DMS 273 treated with DMSO at 0.1 percent for 48 hours (cell line): ENCODE data around the gene CAMTA1.
"Not testable (repeated sequence)": the region's sequence is repeated elsewhere in the genome, so short reads cannot be mapped to it uniquely, and the experiment has no call there.

Experiments
- DNase-seq: peaks from one replicate; lab custom pipeline; 2025; lab: John Stamatoyannopoulos, UW

The CAMTA1 gene

DNA sequence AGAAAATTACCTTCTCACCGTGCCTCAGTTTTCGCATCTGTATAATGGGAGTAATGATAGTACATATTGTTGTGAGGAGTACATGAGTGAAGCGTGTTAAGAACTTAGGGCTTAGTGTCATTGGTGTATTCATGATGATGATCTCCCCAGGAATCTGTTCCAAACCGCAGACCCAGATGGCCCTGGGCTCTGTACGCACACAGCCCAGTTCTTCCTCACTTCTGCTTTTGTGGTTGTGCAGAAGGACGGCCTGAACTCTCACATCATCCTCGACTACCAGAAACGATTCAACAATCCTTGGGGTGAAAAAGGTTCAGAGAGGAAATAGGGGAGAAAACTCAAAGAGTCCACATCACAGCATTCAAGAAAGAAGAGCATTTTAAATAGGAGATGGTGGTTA lies 323.0 kb downstream of the CAMTA1 start:
- no peak for DNase-seq

DNA sequence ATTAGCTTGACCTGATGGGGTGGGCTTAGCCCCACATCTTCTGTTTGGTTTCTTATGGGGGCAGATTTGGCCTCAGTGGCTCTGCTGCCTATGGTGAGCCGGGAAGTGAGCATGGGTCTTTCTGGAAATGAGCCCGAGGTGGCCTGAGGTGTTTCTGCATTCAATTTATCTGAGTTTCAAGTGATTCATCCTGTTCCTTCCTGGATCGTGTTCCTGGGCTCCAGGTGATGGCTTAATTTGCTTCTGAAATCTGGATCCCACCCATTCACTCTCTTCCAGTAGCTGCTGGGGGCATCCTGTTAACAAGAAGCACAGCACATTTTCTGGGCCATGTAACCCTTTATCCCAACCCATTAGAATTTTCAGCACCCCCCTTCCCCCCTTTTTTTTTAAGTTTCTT lies 324.6 kb downstream of the CAMTA1 start:
- DNase-seq = no peak

DNA sequence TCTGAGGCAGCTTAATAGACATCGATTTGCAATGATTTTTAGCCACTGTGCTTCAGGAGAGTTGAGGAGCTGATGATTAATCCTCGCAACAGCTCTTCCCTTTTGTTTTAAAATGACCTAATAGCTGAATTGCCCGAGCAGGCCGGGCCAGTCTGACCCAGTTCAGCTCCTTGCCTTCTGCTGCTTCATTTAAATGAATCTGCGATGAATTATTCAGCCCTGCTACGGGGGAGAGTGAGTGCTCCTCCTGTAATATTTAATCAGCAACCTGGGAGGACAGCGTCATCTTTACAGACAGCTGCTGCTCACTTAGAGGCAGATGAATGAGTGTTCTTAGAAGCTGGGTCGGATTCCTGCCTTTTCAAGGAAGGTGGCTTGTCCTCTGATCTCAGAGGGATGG lies 325.1 kb downstream of the CAMTA1 start:
- DNase-seq = no peak

DNA sequence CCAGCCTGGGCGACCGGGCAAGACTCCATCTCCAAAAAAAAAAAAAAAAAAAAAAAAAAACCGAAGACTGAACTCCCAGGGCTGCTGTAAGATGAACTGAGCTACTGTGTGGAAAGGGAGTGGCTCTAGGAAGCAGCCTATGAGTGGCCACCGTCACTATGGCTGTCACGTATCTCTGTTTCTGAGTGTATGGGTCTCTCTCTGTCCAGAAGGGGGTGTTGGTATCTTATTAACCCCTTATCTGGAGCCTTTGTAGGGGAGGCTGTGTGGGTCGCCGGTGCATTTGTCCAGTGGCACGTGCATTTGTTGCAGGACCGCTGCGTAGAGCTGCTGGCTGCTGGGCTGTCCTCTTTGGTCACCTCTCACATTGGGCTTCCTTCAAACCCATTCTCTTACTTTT lies 326.6 kb downstream of the CAMTA1 start:
- no peak for DNase-seq

DNA sequence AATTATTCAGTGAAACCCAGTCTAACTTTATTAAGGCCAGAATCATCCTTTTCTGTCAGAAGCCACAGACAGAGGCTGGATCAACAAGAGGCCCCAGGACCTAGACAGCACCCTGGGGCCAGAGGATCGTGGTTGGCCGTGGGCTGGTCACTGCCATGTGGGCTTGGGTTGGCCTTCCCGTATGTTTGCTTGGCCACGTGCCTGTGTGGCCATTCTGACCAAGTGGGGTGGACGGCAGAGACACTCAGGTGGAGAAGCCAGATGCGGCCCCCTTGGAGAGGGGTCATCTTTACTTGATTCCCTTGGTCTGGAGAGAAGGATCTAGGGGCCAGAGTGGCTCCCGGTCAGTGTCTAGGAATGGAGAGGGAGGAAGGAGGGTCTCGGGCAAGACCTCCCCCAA lies 327.9 kb downstream of the CAMTA1 start:
- no peak for DNase-seq

DNA sequence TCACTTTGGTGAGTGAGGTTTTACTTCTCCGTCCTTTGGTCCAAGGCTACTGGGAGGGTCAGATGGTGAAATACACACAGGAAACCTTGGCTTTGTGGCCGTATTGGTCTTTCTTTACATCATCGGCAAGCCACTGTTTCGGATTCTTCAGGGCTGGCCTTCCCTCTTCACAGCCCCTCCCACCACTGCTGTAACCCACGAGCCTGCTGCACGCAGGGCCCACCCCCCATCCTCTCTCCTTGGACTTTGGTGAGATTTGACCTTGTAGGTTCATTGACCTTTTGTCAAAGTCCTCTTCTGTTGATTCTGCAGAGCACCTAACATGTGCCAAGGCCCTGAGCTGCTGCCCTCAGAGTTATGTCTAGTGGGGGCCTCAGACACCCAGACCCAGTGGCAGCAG lies 328.6 kb downstream of the CAMTA1 start:
- no peak for DNase-seq

DNA sequence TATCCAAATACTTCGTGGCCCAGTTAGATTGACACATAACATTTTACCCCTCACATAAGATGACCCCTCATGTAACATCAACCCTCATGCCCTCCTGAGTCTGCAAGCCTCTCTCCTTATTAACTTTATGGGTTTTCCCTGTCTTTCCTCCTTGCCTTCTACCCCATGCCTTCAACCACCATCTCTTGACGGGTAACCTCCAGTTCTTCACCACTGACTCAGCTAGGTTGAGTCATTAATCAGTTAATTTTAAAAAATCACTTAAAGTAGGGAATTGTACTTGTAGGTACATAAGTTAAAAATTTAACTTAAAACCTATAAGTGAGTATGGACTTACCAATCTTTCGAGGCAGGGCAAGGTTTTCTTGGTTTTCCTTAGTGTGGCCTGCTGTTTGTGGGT lies 330.7 kb downstream of the CAMTA1 start:
- DNase-seq = no peak

GRCh38 chr1:7117399-7118281 lies 332.4 kb downstream of the CAMTA1 start:
- DNase-seq = peak; percentile 65

DNA sequence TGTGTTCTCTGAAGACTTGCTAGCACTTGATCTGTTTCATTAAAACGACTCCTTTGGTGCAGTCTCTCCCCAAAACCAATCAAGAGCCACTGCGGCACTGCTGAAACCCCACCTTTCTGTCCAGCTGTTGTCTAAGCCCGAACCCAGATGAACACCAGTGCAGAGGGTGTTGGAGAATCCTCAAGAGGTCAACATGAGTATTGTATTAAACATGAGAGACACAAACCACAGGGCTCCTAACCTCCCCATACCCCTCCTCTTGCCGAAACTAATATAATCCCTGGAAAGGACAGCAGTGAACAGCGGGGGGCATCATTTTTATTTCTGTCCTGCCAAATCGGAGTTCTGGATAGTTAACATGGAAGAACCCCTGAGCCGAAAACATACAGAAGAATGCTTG lies 333.9 kb downstream of the CAMTA1 start:
- DNase-seq = no peak

DNA sequence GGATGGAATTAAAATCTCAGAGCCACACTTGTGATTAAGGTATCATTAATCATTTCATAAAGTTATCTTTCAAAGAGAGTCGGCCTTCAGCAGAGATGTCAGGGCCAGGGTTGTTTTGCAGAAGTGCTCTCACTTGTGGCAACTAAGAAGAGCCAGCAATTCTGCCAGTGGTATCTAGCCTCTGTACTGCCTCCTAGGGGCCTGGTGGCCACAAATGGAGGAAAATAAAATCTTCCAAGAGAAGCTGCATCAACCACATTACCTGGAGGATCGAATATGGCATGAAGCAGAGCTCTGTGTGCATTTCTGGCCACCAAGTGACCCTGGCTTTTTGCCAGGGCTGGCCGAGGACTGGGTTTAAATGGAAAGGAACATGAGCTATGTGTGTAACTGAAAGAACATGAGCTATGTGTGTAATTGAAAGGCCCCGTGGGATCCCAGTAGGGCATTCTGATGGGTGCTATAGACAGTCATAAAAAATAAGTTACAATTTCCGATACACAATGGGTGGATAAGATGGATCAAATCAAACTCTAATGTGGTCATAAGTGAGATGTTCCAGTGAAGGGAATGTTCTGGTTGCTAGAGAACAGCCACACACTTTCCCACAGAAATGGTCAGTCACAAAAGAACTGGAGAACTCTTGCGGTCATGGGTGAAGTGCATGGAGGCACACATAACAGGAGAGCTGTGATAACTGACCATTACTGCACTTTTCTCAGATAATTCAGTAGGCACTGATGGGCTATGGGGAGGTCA lies 335.8 kb downstream of the CAMTA1 start:
- DNase-seq = no peak

- DNase-seq = no peak
Measured at GRCh38 chr1:7121622-7121988, 336.4 kb downstream of the CAMTA1 start.

- no peak for DNase-seq
Measured at GRCh38 chr1:7127322-7128075, 342.2 kb downstream of the CAMTA1 start.

DNA sequence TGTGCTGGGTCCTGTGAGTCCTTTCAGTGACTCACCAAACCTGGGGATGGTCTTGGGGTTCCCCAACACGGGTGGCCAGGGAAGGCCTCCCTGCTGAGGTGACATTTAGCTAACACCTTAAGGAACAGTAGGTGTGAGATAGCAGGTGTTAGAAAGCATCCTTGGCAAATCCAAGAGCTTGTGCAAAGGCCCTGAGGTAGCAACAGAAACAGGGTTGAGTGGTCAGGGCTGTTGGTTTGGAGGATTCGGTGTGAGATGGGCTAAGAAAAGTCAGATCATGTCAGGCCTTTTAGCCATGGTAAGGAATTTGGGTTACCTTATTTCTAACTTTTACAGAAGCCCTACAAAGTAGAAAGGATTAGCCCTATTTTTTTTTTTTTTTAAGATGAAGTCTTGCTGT lies 343.0 kb downstream of the CAMTA1 start:
- DNase-seq = no peak

DNA sequence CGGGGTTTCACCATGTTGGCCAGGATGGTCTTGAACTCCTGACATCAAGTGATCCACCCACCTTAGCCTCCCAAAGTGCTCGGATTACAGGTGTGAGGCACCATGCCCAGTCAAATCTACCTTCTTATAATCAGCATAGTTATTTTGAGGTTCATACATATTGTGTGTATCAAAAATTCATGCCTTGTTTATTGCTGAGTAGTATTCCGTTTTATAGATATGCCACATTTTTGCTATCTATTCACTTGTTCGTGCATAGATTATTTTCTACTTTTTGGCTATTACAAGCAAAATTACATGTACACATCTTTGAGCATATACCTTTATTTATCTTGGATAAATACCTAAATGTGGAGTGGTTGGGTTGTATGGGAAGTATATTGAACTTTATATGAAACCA lies 344.9 kb downstream of the CAMTA1 start:
- DNase-seq = no peak

DNA sequence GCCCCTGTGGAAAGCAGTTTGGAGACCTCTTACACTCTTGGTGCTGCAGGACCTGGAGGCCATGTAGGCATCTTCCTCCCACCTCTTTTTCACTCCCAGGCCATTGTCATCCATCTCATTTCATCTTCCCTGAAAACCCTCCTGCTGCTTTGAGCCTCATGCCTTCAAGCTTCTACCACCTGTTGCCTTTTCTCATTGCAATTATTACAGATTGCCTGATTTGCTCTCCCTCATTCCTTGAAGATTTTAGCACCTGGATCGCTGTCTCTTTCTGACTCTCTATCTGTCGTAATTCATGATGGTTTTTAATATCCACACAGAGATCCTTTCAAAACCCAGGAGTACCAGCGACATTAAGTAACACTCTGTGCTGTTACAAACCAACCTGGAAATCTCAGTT lies 350.2 kb downstream of the CAMTA1 start:
- DNase-seq = no peak

DNA sequence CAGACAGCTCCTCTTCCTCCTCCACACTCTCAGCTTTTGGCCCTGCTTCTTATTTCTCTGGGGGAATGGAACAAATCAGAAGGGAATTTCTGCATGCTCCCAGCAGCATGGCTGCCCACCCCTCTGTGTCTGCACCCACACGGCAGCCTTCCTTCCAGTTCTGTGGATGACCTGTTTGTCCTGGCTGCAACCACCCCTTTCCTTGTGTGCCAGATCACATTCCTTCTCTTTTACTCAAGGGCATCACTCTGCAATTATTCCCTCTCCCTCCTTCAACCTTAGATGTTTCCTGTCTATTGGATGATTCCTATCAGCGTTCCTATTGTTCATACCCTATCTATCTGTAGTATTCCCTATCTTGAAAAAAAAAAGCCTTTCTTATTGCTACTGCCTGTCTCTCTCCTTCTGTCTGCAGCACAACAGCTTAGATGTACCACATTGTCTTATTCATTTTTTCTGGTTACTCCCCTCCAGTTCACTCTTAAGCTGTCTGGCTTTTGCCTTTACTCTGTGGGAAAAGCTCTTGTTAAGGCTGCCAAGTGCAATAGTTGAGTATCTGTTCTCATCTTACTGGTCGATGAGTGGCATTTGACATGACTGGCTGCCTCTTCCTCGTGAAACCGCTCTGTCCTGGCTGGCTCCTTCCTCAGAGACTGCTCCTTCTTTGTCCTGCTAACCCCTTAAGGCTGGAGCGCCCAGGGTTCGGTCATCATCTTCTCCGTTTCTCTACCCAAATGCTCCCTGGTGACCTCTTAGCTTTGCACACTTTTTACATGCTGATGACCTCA lies 351.1 kb downstream of the CAMTA1 start:
- DNase-seq = no peak

- DNase-seq = no peak
Measured at GRCh38 chr1:7140251-7140650, 355.0 kb downstream of the CAMTA1 start.

DNA sequence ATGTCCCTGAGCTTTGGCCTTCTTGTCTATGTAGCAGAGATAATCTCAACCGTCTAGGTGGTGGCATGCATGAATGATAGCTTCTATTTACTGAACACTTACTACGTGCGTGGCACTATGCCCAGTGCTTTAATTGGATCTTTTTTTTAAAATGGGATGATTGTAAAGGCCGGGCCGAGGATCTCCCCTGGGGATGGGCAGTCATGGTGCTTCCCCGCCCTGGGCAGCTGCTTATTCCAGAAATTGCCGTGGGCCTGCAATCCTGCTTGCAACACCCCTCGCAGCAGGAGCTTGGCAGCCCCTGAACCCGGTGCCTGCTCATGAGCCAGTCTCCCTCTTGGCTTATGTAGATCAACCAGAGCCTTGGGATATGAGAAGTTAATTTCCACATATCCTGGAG lies 360.7 kb downstream of the CAMTA1 start:
- no peak for DNase-seq

DNA sequence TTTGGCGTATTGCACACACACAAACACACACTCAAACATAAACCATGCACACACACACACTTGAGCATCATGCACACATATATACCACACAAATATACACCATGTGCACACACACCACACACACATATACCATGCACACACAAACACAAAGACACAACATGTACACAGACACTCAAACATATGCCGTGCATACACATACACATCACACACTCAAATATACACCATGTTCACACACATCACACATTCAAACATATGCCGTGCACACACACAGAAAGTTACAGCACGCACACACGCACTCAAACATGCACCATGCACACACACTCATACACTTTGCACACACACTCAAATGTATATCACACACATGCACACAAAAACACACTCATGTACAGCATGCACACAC lies 361.5 kb downstream of the CAMTA1 start:
- DNase-seq = no peak

DNA sequence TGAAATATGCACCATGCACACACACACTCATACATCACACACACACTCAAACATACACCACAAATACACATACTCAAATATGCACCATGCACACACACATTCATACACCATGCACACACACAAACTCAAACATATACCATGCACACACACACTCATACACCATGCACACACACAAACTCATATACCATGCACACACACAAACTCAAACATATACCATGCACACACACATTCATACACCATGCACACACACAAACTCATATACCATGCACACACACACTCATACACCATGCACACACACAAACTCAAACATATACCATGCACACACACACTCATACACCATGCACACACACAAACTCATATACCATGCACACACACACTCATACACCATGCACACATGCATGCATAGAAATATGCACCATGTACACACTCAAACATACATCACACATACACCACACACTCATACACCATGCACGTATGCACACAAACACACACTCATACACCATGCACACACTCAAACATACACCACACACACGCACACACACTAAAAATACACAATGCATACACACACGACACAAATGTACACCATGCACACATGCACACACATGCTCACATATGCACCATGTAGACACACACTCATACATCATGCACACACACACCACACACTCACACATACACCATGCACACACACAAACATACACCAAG lies 362.5 kb downstream of the CAMTA1 start:
- not testable (repeated sequence) for DNase-seq

DNA sequence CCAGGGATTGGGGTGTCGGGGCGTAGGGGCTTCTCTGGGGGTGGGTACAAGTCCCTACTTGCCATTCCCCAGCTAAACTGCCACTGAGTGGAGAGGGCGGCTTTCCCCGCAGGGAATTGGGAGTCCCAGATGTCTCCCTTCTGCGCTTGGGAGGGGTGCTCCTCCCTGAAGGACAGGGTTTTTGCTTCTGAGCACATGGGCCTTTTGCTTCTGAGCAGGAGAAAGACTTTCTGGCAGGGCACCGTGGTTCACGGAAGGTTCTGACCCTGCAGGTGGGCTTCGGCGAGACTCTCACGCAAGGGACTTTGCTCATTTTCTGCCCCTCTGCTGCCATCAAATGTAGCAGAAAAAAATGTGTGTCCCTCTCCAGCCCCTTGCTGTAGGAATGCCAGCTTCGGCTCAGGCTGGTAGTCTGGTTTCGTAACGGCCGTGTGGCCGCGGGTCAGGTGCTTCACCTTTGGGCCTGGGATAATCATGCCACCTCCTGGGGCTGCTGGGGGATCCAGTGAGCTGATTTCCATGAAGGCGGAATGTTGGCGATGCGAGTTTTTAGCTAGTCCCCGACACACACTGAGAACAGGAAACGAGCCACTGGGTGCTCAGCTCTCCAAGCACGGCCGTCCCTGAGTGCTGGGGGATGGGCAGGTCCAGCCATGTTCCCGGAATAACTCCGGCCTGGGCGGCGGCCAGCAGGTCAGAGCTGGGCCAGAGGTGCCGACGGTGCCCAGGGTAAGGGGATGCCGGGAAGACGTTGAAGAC lies 364.0 kb downstream of the CAMTA1 start:
- no peak for DNase-seq
